Stimulated activated CD4-positive, alpha-beta T cell treated with anti-CD3 and anti-CD28 coated beads, Interleukin-2, amount 100 ng/mL, for 4 hours (primary cell): ENCODE data around the gene AGO4.
"Not testable (repeated sequence)": the region's sequence is repeated elsewhere in the genome, so short reads cannot be mapped to it uniquely, and the experiment has no call there.

Experiments used
- DNase-seq: peaks from one replicate; pipeline ENCODE4 v3.0.0-alpha.2; 2020; ENCODE audit warnings: low read depth

AGO4 gene

DNA sequence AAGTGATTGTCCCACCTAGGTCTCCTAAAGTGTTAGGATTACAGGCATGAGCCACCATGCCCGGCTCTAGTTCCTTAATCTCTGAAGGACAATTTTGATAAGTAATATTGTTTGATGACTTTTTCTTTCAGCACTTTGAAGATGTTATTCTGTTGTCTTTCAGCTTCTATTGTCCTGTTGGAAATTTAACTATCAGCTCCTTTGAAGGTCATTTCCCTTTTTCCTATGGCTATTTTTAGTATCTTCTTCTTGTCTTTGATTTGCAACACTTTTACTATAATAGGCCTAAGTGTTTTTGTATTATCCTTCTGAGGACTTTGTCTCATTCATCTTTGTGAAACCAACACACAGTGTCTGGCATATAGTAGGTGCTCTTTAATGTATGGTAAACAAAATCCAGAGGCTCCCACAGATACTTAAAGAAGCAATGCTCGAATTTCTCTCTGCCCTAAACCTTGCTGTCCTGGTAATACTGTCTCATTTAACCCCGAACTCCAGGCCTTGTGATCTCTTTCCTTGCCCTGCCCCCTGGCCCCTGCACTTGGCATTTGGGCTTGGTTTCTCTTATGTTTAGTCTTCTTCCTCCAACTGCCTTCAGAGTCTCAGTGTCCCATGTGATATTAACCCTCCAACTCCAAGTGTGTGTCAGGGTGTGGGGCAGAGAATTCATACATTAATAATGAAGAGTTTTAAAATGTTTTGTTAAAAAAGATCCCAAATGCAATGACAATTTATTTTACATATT, 56.2 kb downstream of the AGO4 start:
- no peak for DNase-seq

DNA sequence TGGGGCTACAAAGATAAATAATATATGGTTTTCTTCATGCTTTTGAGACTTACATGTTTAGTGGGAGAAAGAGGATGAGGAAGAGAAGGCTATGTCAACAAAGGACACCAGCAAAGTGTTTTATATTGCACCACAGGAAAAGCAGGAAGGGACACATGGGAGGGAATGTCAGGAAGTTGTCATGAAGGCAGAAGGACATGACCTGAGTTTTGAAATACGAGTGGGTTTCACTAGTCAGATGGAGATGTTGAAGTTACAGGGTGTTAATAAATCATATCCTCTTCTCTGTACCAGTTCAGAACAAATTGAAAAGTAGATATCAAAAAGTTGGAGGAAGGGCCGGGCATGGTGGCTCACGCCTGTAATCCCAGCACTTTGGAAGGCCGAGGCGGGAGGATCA, 57.0 kb downstream of the AGO4 start:
- DNase-seq: no peak

DNA sequence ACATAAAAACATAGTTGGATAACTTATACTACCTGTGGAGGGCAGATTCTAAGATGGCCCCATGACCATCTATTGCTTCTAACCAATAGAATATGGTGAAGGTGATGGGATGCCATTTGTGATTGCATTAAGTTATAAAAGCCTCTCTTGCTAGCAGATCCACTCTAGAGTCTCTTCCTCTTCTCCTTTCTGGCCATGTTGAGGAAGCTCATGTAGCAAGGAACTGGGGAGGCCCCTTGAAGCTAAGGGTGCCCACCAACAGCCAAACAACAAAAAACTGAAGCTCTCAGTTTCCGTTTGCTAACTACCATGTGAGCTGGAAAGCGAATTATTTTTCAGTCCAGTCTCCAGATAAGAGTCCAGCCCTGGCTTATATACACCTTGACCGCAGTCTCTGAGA, 59.2 kb downstream of the AGO4 start:
- no peak for DNase-seq

DNA sequence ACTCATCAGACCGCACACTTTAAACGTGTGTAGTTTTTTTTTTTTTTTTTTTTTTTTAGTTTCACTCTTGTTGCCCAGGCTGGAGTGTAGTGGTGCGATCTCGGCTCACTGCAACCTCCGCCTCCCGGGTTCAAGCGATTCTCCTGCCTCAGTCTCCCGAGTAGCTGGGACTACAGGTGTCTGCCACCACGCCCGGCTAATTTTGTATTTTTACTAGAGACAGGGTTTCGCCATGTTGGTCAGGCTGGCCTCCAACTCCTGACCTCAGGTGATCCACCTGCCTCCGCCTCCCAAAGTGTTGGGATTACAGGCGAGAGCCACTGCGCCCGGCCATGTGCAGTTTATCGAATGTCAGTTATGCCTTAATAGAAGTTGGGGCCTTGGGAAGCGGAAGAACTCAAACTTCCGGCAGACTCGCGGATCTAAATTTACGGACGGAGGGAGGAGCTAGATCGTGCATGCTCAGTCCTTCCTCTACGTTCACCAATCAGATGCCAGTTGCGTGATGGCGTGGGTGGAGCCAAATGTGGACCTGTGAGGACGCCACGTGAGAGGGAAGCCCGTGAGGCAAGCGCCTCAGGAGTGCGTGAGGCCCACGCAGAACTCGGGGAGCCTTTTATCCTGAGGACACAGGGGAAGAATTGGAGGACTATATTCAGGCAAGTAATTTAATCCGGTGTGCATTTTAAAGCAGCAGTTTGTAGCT, 61.6 kb downstream of the AGO4 start:
- not testable (repeated sequence) for DNase-seq

DNA sequence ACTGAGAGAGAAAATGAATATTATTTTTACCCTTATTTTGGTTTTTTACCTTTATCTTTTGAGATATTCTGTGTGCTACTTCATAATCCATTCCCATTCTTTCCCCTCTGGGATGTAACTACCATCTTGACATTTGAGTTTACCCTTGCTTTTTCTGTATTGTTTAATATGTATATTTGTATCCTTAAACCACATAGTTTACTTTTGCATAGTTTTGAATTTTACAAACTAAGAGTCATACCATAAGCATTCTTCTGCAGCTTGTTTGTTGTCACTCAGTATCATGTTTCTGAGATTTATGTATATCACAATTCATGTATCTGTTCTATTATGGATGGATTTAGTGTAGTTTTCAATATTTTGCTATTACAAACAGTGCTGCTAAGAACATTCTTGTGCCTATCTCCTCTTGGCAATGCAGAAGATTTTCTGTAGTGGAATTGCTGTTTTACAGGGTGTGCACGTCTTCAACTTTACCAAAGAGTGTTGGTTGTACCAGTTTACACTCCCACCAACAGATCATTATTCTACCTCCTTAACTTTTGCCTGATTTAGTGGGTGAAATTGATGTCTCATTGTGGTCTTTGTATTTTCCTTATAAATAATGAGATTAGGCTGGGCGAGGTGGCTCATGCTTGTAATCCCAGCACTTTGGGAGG, 63.0 kb downstream of the AGO4 start:
- no peak for DNase-seq

- no peak for DNase-seq
These were observed 65.5 kb downstream of the AGO4 start for GRCh38 chr1:35873243-35873750.

- not testable (repeated sequence) for DNase-seq
These were observed 66.3 kb downstream of the AGO4 start for GRCh38 chr1:35874115-35874514.

DNA sequence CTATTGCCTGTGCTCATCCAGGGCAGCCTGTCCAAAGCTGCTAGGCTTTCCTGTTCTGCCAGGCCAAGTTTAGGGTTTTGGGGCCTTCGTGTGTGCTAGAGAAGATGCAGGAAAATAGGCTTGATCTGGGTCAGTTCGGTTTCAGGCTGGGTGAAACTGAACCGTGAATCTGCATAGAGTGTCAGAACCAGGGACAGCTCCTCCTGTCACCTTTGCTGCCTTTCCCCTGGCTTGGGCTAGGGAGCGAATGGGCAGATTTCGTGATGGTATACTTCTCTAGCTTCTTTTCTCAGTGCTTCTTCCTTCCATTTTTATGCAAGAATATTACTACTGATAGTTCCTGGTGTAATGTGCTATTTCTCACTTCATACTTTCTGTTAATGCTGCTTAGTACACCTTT, 69.2 kb downstream of the AGO4 start:
- no peak for DNase-seq

DNA sequence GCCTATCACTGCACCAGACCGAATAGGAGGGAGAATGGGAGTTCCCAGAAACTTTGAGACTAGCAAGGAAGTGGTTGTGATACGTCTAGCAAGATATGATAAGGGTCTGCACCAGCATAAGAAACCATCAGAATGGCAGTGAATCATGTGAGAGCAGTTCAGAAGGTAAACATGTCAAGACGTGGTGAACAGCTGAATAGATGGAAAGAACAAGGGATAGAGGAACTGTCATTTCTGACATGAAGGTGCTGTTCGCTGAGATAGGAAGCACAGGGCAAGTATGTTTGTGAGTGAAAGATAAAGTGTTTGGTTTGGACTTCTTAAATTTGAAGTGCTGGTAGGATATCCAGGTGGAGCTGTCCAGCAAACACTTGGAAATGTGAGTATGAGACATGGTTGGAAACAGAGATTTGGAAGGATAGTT, 74.0 kb downstream of the AGO4 start:
- no peak for DNase-seq

DNA sequence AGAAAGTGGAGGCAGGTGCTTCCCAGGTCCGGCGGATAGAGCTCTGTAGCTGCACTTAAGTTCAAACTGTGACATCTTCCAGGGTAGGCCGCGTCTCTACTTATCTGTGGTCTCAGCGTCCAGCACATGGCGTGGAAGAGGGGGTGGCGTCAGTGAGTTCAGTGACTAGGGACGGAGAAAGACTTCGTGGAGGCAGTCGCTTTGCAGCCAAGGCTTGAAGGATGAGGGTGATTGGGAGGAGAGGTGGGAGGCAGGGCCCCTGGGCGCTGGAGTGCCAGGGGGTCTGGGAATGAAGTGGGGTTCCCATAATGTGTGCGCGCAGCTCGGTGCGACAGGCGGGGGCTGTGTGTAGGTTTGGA, 74.7 kb downstream of the AGO4 start:
- DNase-seq: no peak

DNA sequence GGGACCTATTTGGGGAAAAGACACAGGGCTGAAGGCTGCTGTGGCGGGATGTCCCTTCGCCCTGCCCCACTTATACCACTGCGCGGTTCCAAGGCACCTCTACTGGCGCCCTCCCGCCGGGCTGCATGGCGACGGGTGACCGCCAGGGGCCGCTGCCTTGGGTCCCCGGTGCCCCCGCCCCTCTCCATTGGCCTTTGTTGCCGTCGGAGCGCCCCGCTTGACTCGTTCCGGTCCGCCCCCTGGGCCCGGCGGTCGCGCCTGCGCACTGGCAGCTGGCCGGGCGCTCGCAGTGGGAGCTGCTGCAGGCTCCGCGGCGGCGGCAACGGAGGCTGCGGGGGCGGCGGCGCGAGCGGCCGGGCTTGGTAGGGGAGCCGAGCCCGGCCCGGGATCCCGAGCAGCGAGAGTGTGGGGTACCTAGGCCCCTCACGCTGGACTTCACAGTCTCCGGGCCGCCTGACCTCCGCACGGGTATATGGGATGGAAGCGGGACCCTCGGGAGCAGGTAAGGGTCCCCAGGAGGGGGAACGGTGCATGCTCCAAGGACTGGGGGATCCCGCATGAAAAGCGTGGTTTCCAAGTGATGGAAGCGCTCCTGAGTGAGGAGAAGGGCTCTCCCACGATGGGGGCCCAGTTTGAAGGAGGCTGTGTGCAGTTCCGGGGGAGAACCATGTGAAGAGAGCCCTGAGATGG, 75.3 kb downstream of the AGO4 start, which contains the start of gene AGO1:
TSS of gene AGO1 (plus strand) at position 265 of the 690 bp plus-strand sequence. CDS start at position 478, 213 bp downstream.
- peak; percentile 95 for DNase-seq

GRCh38 chr1:35883635-35884101, 75.9 kb downstream of the AGO4 start:
- DNase-seq: peak; percentile 38

- DNase-seq: no peak
These were observed 77.1 kb downstream of the AGO4 start for GRCh38 chr1:35884934-35885333.

GRCh38 chr1:35885961-35886558, 78.2 kb downstream of the AGO4 start:
- DNase-seq: no peak

GRCh38 chr1:35886577-35887431, 79.0 kb downstream of the AGO4 start:
- DNase-seq: no peak

DNA sequence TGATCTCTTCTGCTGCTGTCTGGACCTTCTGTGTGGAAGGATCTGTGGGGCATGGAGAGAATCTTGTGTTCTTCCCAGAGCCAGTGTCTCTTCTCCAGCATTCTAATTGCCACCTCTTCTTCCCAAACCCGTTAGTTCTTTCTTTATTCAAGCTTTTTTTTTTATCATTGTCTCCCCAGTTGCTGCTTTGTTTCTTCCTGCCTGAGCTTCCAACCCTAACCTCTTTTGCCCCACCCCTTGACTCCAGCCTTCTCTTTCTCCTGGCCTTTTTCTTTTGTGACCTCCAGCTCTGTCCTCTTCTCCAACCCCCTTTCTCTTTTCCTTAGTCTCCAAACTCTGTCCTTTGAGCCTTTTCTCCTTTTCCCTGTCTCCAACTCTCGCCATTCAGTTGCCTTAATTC, 79.7 kb downstream of the AGO4 start:
- no peak for DNase-seq

DNA sequence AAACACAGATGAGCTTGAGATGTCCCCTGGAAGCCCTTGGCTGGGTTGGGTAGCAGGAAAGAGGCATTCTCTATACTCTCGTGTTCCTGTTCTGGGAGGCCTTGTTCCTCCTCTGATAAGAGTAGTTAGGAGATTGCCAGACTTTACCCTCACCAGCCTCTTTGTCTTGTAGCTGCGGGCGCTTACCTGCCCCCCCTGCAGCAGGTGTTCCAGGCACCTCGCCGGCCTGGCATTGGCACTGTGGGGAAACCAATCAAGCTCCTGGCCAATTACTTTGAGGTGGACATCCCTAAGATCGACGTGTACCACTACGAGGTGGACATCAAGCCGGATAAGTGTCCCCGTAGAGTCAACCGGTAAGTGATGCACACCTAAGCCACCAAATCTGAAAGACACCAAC, 80.4 kb downstream of the AGO4 start:
- no peak for DNase-seq

- DNase-seq: not testable (repeated sequence)
These were observed 81.2 kb downstream of the AGO4 start for GRCh38 chr1:35888981-35889380.

DNA sequence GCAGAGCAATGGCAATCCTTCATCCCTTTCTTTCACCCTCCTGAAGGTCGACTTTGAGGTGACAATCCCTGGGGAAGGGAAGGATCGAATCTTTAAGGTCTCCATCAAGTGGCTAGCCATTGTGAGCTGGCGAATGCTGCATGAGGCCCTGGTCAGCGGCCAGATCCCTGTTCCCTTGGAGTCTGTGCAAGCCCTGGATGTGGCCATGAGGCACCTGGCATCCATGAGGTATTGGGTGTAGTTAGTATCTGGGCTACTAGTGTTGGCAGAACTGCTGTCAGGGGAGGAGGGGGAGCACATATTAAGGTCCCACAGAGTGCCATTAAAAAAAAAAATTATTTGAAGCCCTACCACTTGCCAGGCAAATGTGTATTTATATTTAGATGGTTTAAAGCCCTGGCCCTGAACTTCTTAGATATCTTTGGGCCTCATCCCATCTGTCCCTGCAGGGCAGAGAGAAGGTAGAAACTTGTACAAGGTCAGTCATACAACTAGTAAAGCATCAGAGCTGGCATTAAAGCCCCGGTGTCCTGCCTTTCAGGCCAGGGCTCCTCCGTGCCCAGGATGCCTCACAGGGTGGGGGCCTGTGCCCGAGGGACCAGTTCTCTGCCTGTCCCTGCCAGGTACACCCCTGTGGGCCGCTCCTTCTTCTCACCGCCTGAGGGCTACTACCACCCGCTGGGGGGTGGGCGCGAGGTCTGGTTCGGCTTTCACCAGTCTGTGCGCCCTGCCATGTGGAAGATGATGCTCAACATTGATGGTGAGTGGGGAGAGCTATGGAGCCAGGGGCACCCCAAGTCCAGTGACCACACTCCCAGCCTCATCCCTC, 85.4 kb downstream of the AGO4 start:
- DNase-seq: no peak

GRCh38 chr1:35894183-35894582, 86.4 kb downstream of the AGO4 start:
- no peak for DNase-seq
